ENCODE measurements around the gene TBL1Y. TPM values are rescaled to one million over a fixed set of nuclear protein-coding genes. Genes with fewer than 3 reads are reported as not detected.

TBL1Y gene
- total RNA-seq, 1 donor from 2014 or later, result not detected

DNA sequence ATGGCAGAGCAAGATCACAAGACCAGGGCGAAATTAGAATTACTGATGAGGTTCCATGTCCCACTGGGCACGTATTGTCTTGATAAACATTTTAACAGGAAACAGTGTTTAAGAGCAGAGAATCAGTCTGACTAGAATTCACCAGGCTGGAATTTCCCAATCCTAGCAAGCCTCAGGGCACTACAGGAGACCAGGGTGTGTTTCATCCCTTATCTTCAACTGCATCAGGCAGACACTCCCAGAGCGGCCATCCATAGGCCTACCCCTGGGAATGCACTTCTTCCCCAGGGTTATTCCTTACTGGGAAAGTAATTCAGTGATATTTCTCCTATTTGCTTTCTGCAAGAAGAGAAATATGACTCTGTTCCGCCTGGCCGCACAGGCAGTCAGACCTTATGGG, 205.4 kb downstream of the TBL1Y start:
- H3K27ac Mint-ChIP-seq, result no peak overlapping the region
- DNase-seq (ENCODE audit: low spot score, unreplicated experiment), result no peak
- H3K27me3 Mint-ChIP-seq, result no peaks in the 10 kb centered on the region
- H3K36me3 Mint-ChIP-seq (ENCODE audit: insufficient read depth), result no peaks in the 10 kb centered on the region
- no peaks in the 10 kb centered on the region for H3K4me1 Mint-ChIP-seq (ENCODE audit: low read depth)
- H3K4me3 Mint-ChIP-seq (ENCODE audit: low read depth), result no peak overlapping the region
- no peaks in the 10 kb centered on the region for H3K9me3 Mint-ChIP-seq (ENCODE audit: low read depth)
- no peak for TF ChIP-seq CTCF (IDR thresholded peaks at IDR 0.05; ENCODE audit: unreplicated experiment)

DNA sequence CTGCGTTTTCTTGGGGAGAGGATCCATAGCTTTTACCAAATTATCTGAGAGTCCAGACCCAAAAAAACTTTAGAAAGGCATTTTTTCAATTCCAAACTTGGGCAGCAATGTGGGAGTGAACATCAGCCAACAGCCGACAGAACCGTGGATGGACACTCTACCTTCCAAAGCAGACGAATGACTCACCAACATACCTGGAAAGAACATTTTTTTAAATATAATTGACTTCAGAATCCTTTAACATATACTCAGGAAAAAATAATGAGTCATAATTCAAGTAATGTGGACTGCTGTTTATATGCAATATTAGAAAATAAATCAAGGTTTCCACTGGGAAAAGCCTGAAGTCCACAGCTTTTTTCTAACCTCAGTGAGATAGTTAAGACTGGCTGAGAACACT, 211.7 kb downstream of the TBL1Y start:
- H3K4me3 Mint-ChIP-seq (ENCODE audit: low read depth), result no peak overlapping the region
- no peaks in the 10 kb centered on the region for H3K36me3 Mint-ChIP-seq (ENCODE audit: insufficient read depth)
- no peak for DNase-seq (ENCODE audit: low spot score, unreplicated experiment)
- no peaks in the 10 kb centered on the region for H3K4me1 Mint-ChIP-seq (ENCODE audit: low read depth)
- no peak for TF ChIP-seq CTCF (IDR thresholded peaks at IDR 0.05; ENCODE audit: unreplicated experiment)
- H3K9me3 Mint-ChIP-seq (ENCODE audit: low read depth), result no peaks in the 10 kb centered on the region
- no peaks in the 10 kb centered on the region for H3K27me3 Mint-ChIP-seq
- no peak overlapping the region for H3K27ac Mint-ChIP-seq

GRCh38 chrY:7125136-7126056, 214.9 kb downstream of the TBL1Y start:
- H3K4me3 Mint-ChIP-seq (ENCODE audit: low read depth), result no peak overlapping the region

GRCh38 chrY:7128211-7128610, 217.7 kb downstream of the TBL1Y start:
- no peaks in the 10 kb centered on the region for H3K36me3 Mint-ChIP-seq (ENCODE audit: insufficient read depth)
- no peak overlapping the region for H3K4me3 Mint-ChIP-seq (ENCODE audit: low read depth)
- H3K9me3 Mint-ChIP-seq (ENCODE audit: low read depth), result no peaks in the 10 kb centered on the region
- H3K4me1 Mint-ChIP-seq (ENCODE audit: low read depth), result no peaks in the 10 kb centered on the region
- no peak overlapping the region for H3K27ac Mint-ChIP-seq
- no peak for TF ChIP-seq CTCF (IDR thresholded peaks at IDR 0.05; ENCODE audit: unreplicated experiment)
- no peaks in the 10 kb centered on the region for H3K27me3 Mint-ChIP-seq
- DNase-seq (ENCODE audit: low spot score, unreplicated experiment), result no peak

More at GRCh38 chrY:7125136-7126056, 214.9 kb downstream of the TBL1Y start:
- DNase-seq (ENCODE audit: low spot score, unreplicated experiment), result no peak
- H3K27me3 Mint-ChIP-seq, result no peaks in the 10 kb centered on the region
- no peak overlapping the region for H3K27ac Mint-ChIP-seq
- no peak for TF ChIP-seq CTCF (IDR thresholded peaks at IDR 0.05; ENCODE audit: unreplicated experiment)
- no peaks in the 10 kb centered on the region for H3K9me3 Mint-ChIP-seq (ENCODE audit: low read depth)
- no peaks in the 10 kb centered on the region for H3K4me1 Mint-ChIP-seq (ENCODE audit: low read depth)
- no peaks in the 10 kb centered on the region for H3K36me3 Mint-ChIP-seq (ENCODE audit: insufficient read depth)

Other genes starting within 250 kb of the TBL1Y start
- not detected in 2 replicates for gene AMELY, start 1.1 kb downstream of the TBL1Y start, total RNA-seq

Data from progenitor cell of endocrine pancreas (in vitro differentiated cells).